GM18951 (cell line): ENCODE data around the gene SMARCE1.

Experiments used
- POLR2A ChIP-seq: IDR thresholded peaks from 4 replicates; pipeline ENCODE4 v1.6.1; 2011; ENCODE audit warnings: mild to moderate bottlenecking; ENCODE audit not compliant: insufficient read length, insufficient read depth; ENCODE audit errors: extremely low read depth
- in situ Hi-C: fragments of 300-500 bp; cut with MboI; formaldehyde crosslinking; loops from one replicate; pipeline ENCODE4 v1.12.0; 2022; ENCODE audit warnings: low sequenced_read_pairs, mixed read lengths, inconsistent platforms; ENCODE audit not compliant: unreplicated experiment

SMARCE1 gene

GRCh38 chr17:40625311-40625710 lies 22.3 kb downstream of the SMARCE1 start:
- in situ Hi-C loops, result no loop called here
- no peak for TF ChIP-seq POLR2A

GRCh38 chr17:40623419-40624210 lies 24.0 kb downstream of the SMARCE1 start:
- in situ Hi-C loops, result no loop called here
- TF ChIP-seq POLR2A, result no peak

- in situ Hi-C loops, result no loop called here
- TF ChIP-seq POLR2A, result no peak
Measured at GRCh38 chr17:40622509-40622928, 25.1 kb downstream of the SMARCE1 start.

DNA sequence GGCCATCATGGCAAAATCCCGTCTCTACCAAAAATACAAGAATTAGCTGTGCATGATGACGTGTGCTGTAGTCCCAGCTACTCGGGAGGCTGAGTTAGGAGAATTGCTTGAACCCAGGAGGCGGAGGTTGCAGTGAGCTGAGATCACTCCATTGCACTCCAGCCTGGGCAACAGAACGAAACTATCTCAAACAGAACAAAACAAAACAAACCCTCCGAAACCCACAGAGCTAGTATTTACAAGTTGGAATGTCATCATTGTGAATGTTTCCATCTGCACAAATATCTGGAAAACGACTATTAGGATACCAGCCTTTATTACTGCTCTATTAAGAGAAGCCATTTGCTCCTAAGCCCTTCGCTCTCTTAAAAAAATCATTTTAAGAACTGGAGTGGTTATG lies 26.0 kb downstream of the SMARCE1 start:
- in situ Hi-C loops, result no loop called here
- TF ChIP-seq POLR2A, result no peak

DNA sequence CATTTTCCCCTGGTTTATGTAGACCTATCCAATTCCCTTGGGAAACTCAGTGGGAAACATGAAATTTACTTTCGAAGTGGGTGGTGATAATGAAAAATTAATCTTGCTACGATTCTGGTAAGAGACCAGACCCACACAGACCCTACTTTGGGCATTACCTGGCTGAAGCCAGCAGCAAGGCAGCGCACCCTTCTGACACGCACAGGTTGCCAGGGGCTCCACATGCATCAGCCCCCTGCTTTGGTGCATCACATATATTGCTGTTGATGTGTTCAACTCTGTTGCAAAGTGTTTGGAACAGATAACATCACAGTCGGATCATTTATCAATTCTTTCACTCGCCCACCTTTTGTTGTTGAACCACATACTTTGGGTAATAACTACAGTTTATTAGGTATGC lies 26.6 kb downstream of the SMARCE1 start:
- in situ Hi-C loops, result no loop called here
- TF ChIP-seq POLR2A, result no peak

DNA sequence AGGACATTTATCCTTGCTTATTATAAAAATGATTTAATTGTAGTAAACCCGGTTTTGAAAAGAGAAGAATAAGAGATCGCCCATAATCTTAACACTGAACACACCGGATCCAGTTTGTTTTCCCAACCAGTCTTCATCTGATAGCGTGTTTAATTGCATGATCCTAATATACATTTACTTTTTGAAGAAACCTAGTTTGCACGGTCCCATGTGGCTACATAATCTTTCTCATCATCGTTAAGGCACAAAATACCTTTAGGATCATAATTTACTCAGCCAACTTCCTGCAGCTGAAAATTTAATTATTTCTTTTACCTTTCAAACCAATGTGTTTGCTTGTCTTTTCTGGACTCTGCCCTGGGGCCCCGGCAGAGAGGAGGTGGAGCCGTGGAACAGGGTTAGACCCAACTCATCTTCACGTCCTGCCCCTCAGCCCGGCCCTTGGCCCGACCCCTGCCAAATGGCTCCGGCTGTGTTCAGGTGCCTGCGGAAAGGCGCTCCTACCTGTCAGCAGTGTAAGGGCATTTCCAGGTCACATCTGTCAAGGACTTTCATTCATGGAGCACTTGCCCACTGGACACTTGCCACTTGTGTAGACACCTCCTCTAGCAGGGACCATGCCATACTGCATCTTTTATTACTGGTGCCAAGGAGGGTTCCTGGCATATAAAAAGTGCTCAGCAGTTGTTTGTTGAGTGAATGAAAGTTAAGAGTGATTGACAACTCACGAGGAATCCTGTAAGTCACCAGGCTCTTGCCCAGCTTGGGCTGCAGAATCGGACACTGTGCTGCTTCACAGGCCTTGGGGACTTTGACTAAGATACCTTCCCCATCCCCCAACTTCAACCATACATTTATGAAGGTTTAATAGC lies 28.6 kb downstream of the SMARCE1 start:
- in situ Hi-C loops, result no loop called here
- TF ChIP-seq POLR2A, result no peak

DNA sequence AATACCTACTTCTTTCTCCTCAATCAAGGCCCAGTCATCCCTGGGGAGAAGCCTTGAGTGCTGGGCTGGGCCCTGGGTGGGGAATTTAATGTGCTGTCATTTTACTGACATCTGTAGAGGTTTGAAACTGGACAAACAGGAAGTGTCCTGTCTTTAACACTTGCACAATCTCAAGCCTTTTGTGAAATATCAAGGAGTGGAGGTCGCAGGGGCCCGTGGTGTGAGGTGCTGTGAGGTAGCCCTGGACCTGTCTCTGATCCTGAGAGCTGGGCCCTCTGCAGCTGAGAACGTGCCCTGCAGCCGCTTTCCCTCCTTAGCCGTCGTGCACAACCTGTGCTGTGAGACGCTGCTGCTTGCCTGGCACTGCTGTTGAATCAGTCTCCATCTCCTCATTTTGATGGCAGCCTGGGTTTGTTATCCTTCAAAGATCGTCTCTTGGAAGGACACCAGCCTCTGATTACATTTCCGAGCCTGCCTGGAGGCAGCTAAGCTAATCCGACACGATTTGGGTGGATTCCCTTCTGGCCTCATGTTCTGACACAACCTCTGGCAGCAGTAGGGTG lies 29.9 kb downstream of the SMARCE1 start:
- TF ChIP-seq POLR2A, result no peak
- in situ Hi-C loops, result no loop called here

- no peak for TF ChIP-seq POLR2A
- in situ Hi-C loops, result no loop called here
Measured at GRCh38 chr17:40616592-40616991, 31.0 kb downstream of the SMARCE1 start.

- in situ Hi-C loops, result no loop called here
- TF ChIP-seq POLR2A, result no peak
Measured at GRCh38 chr17:40615841-40616476, 31.7 kb downstream of the SMARCE1 start.

DNA sequence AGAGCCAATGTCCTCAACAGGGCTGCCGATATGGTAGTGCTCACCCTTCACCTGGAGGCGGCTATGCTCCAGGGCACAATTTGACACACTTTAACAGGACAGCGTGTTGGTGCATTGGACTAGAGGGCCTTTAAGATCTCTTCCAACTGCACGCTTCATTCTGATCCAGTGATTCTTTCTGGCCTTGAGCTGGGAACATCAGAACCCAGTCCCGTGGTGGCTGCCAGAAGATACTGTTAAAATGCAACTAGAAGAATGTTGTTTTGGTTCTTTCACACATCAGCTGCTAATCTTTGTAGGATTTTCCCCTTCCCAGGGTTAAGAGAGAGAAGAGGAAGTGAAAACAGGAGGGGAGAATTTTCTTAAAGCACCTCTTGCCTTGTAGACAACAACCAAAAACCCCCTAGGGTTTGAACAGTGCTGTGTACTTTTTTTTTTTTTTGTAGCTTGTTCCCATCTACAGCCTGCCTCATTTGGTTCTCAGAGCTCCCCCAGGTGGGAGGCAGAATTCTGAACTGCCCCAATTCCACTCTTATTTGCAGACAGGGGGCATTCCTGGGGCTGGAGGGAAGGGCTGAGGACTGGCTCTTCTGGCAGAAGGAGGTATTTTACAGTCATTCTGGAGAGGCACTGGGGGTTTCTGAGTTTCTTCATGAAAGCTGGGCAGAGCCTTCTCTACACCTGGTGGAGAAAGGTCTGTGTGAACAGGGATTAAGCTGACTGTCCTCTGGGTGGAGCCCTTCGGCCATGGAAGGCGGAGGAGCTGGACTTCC lies 32.4 kb downstream of the SMARCE1 start:
- no peak for TF ChIP-seq POLR2A
- in situ Hi-C loops, result no loop called here

DNA sequence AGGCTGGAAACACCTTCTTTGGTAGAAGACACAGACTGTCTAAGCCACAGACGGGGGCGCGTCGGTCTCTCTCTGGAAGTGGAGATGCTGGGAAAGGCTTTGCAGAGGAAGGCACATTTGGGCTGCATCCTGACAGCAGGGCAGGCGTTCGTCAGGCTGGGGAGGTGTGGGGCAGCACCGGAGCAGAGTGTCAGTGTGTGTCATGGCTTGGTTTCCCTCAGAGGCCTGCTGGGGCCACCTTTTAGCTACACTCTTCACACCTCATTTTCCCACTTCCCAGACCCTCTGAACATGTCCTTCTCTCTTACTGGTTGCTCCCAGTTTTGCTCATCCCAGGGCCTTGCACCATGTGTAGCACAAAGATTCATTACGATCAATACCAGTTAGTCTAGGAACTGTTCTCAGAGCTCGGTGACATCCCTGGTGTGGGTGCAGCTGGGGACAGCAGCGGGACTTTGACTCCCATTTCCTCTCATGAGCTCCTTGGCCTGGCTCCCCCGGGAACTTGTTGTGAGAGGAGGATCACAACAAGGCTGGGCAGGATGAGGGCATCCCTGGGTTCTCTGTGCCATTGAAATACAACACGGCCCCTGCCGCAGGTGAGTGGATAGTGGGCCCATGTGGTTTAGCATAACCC lies 33.1 kb downstream of the SMARCE1 start:
- in situ Hi-C loops, result no loop called here
- no peak for TF ChIP-seq POLR2A
